NCI-H2029 treated with DMSO at 0.1 percent for 48 hours (cell line): ENCODE results near the gene TMEM266.

ENCODE experiments used
- DNase-seq: peaks from one replicate; lab custom pipeline; 2025; lab: John Stamatoyannopoulos, UW

The TMEM266 gene

GRCh38 chr15:76204109-76204845 lies 144.5 kb downstream of the TMEM266 start:
- no peak for DNase-seq

GRCh38 chr15:76204916-76205460 lies 145.2 kb downstream of the TMEM266 start:
- no peak for DNase-seq

- DNase-seq = peak; percentile 84
Measured at GRCh38 chr15:76206325-76206976, 146.7 kb downstream of the TMEM266 start.

- no peak for DNase-seq
Measured at GRCh38 chr15:76208084-76208785, 148.4 kb downstream of the TMEM266 start.

- no peak for DNase-seq
Measured at GRCh38 chr15:76208786-76209424, 149.1 kb downstream of the TMEM266 start.

- no peak for DNase-seq
Measured at GRCh38 chr15:76209523-76209922, 149.7 kb downstream of the TMEM266 start.

- no peak for DNase-seq
Measured at GRCh38 chr15:76209942-76210341, 150.2 kb downstream of the TMEM266 start.

GRCh38 chr15:76215634-76216033 lies 155.8 kb downstream of the TMEM266 start:
- no peak for DNase-seq

- DNase-seq = peak; percentile 17
Measured at GRCh38 chr15:76217029-76217881, 157.5 kb downstream of the TMEM266 start.

GRCh38 chr15:76217882-76218217 lies 158.1 kb downstream of the TMEM266 start:
- no peak for DNase-seq

- DNase-seq = no peak
Measured at GRCh38 chr15:76221085-76221767, 161.4 kb downstream of the TMEM266 start.

- DNase-seq = no peak
Measured at GRCh38 chr15:76222159-76222558, 162.4 kb downstream of the TMEM266 start.

- no peak for DNase-seq
Measured at GRCh38 chr15:76223521-76223920, 163.7 kb downstream of the TMEM266 start.

GRCh38 chr15:76229266-76229665 lies 169.5 kb downstream of the TMEM266 start:
- no peak for DNase-seq

GRCh38 chr15:76233921-76234320 lies 174.1 kb downstream of the TMEM266 start:
- DNase-seq = no peak

- no peak for DNase-seq
Measured at GRCh38 chr15:76234337-76234889, 174.6 kb downstream of the TMEM266 start.

GRCh38 chr15:76235186-76235826 lies 175.5 kb downstream of the TMEM266 start:
- peak; percentile 9 for DNase-seq

- no peak for DNase-seq
Measured at GRCh38 chr15:76236350-76236749, 176.6 kb downstream of the TMEM266 start.

GRCh38 chr15:76239786-76240185 lies 180.0 kb downstream of the TMEM266 start:
- DNase-seq = no peak

GRCh38 chr15:76245072-76245610 lies 185.4 kb downstream of the TMEM266 start:
- no peak for DNase-seq
